ENCODE measurements around the gene SERPINA3.

Gene SERPINA3

DNA sequence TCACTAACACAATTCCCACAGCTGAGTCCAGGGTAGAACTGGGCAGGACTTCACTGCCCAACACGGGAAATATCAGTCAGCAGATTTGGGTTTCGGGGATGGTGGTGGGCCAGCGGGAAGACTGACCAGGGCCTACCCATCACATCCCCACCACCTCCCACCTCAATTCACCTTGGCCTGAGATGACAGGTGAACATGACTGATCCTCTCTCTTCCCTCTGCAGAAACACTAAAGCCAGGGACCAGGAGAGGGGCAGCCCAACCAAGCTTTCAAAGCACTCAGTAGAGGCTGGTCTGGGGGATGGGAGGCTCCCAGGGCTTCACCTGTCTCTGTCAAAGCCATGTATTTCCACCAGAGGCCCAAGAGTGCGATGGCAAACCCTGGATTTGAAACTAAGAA, 28.6 kb upstream of the SERPINA3 start:
- CTCF ChIA-PET = interaction anchor here (1.5 to 1.8 kb wide), 3 partner anchors 14 to 34 kb away, joined by 3 to 6 read pairs (median 5); no protein-coding TSS in a partner anchor
- H3K4me3 ChIP-seq (ENCODE audit: low read depth, low read length) = no peak overlapping the region
- DNase-seq (ENCODE audit: low read depth, low spot score) = no peak
- TF ChIP-seq, protein P1, sequence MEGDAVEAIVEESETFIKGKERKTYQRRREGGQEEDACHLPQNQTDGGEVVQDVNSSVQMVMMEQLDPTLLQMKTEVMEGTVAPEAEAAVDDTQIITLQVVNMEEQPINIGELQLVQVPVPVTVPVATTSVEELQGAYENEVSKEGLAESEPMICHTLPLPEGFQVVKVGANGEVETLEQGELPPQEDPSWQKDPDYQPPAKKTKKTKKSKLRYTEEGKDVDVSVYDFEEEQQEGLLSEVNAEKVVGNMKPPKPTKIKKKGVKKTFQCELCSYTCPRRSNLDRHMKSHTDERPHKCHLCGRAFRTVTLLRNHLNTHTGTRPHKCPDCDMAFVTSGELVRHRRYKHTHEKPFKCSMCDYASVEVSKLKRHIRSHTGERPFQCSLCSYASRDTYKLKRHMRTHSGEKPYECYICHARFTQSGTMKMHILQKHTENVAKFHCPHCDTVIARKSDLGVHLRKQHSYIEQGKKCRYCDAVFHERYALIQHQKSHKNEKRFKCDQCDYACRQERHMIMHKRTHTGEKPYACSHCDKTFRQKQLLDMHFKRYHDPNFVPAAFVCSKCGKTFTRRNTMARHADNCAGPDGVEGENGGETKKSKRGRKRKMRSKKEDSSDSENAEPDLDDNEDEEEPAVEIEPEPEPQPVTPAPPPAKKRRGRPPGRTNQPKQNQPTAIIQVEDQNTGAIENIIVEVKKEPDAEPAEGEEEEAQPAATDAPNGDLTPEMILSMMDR (IDR thresholded peaks at IDR 0.05; ENCODE audit: insufficient read depth, low read length, missing control alignments) = no peak
- POLR2A ChIA-PET = no interaction called here

DNA sequence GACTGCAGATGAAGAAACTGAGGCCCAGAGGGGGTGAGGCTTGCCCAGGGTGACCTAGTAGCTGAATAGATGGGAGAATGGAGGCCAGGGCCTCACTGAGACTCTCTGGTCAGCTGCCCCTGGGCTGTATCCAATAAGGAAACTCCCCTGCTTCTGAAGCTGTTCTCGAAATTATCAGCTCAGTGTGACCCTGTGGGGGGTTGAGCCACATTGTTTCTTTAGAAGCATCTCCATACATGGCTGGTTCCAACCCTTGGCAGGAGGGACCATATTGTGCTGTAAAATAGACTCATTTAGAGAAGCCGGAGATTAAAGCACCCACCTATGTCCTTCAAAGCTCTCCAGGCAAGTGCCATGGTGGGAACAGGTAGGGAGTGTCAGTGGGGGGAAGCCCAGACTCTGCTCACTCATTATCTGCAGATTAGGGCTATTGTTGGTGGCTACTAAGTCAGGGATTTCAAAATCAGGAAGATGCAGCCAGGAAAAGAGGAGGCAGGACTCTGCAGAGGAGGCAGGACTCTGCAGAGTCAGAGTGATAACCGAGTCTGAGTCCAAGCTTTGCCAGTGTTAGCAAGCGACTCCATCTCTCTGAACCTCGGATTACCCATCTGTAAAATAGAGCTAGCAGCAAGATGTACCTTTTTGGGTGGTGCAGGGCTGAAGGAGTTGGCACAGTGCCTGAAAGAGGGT, 27.5 kb upstream of the SERPINA3 start:
- CTCF ChIA-PET = interaction anchor here (1.7 to 1.8 kb wide), 2 partner anchors 15 to 36 kb away, joined by 5 to 6 read pairs; no protein-coding TSS in a partner anchor
- H3K4me3 ChIP-seq (ENCODE audit: low read depth, low read length) = no peak overlapping the region
- TF ChIP-seq, protein P1 (IDR thresholded peaks at IDR 0.05; ENCODE audit: insufficient read depth, low read length, missing control alignments) = no peak
- DNase-seq (ENCODE audit: low read depth, low spot score) = no peak
- POLR2A ChIA-PET = no interaction called here

DNA sequence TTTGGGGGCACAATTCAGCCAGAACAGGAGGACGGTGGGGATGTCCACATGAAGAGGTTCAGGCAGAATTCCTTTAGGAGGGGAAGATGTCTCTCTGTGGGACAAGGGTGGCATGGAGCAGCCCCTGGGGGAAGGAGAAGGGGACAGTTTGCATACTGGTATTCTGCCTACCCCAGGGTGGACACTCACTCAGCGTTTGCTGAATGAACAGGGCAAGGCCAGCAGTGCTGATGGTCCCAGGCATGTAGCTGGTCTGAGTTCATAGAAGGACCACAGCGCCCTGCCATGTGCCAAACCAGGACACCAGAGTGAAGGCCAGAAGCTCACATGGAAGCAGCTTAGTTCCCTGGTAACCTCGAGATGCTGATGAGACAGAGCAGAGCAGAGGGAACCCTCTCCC, 25.6 kb upstream of the SERPINA3 start:
- CTCF ChIA-PET = interaction anchor here (1.5 kb wide), 1 partner anchor 19 kb away, joined by 3 read pairs; no protein-coding TSS in a partner anchor
- POLR2A ChIA-PET = no interaction called here
- TF ChIP-seq, protein P1 (IDR thresholded peaks at IDR 0.05; ENCODE audit: insufficient read depth, low read length, missing control alignments) = no peak
- DNase-seq (ENCODE audit: low read depth, low spot score) = no peak
- no peak overlapping the region for H3K4me3 ChIP-seq (ENCODE audit: low read depth, low read length)

DNA sequence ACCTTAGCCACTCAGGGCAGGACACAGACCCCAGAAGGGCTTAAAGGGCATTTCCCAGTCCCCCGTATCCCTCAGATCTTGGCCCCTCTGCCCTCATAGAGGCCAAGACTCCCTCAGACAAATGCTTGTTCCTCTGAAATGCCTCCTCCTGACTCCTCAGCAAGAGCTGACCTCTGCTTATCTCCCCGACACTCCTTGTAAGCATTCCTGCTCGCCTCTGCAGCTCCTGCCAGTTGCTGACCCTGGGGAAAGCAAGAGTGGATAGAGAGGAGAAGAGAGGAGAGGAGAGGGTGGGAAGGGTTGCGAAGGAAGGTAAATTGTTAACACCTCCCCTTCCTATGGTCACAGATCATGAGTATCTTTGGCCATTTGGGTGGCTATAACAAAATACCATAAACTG, 23.9 kb upstream of the SERPINA3 start:
- H3K4me3 ChIP-seq (ENCODE audit: low read depth, low read length) = no peak overlapping the region
- no peak for DNase-seq (ENCODE audit: low read depth, low spot score)
- POLR2A ChIA-PET = no interaction called here
- TF ChIP-seq, protein P1 (IDR thresholded peaks at IDR 0.05; ENCODE audit: insufficient read depth, low read length, missing control alignments) = no peak
- CTCF ChIA-PET = no interaction called here

DNA sequence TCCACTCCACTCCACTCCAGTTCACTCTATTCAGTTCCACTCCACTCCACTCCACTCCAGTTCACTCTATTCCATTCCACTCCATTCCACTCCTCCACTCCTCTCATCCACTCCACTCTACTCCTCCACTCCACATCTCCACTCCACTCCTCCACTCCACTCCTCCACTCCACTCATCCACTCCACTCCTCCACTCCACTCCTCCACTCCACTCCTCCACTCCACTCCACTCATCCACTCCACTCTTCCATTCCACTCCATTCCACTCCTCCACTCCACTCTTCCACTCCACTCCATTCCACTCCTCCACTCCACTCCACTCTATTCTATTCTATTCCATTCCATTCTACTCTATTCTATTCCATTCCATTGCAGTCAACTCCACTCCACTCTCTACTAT, 21.1 kb upstream of the SERPINA3 start:
- no peak for DNase-seq (ENCODE audit: low read depth, low spot score)
- no peak overlapping the region for H3K4me3 ChIP-seq (ENCODE audit: low read depth, low read length)
- ChIA-PET POLR2A (interaction anchor here (0.6 kb wide), 1 partner anchor 48 kb away, joined by 3 read pairs; no protein-coding TSS in a partner anchor), CTCF (interaction anchor here (1.5 kb wide), 1 partner anchor 9 kb away, joined by 4 read pairs; no protein-coding TSS in a partner anchor)
- TF ChIP-seq, protein P1 (IDR thresholded peaks at IDR 0.05; ENCODE audit: insufficient read depth, low read length, missing control alignments) = no peak

DNA sequence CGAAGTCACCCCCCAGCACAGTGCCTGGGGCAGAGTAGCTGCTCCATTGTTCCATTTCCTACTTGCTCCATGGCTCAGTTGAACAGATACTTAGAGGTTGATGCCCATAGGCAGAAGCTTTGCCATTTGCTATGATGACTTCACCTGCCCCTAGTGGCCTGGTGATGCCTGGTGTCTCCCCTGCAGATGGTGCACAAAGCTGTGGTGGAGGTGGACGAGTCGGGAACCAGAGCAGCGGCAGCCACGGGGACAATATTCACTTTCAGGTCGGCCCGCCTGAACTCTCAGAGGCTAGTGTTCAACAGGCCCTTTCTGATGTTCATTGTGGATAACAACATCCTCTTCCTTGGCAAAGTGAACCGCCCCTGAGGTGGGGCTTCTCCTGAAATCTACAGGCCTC, 20.3 kb upstream of the SERPINA3 start:
- ChIA-PET CTCF (interaction anchor here (1.5 kb wide), 1 partner anchor 8 kb away, joined by 4 read pairs; no protein-coding TSS in a partner anchor), POLR2A (no interaction called here)
- TF ChIP-seq, protein P1 (IDR thresholded peaks at IDR 0.05; ENCODE audit: insufficient read depth, low read length, missing control alignments) = no peak
- DNase-seq (ENCODE audit: low read depth, low spot score) = no peak
- H3K4me3 ChIP-seq (ENCODE audit: low read depth, low read length) = no peak overlapping the region
